ENCODE data around the gene OSER1. TPM values are rescaled to one million over a fixed set of nuclear protein-coding genes. Genes with fewer than 3 reads are reported as not detected.
A peak's percentile ranks its signal among the peaks of the same experiment; 100 is the strongest.

The OSER1 gene
- total RNA-seq, 1 experiment from 2014 or later = 35.7 TPM

- WGBS (ENCODE audit: extremely low coverage, insufficient read length, low lambda C conversion rate) = no CpG with 5 or more reads among the region's 6 CpGs
- DNase-seq = no peak
Observed at GRCh38 chr20:44219791-44220190, 9.2 kb upstream of the OSER1 start.

More at GRCh38 chr20:44219791-44220190, 9.2 kb upstream of the OSER1 start:
- no peak for TF ChIP-seq CTCF (conservative IDR thresholded peaks at IDR 0.05)
- H4K91ac ChIP-seq (ENCODE audit: insufficient read length, low read depth, low read length) = no peak overlapping the region
- no peak overlapping the region for H3K23ac ChIP-seq (ENCODE audit: insufficient read length, low read depth, low read length)
- no peak overlapping the region for H4K5ac ChIP-seq (ENCODE audit: insufficient read length, low read depth, low read length)
- H3T11ph ChIP-seq (ENCODE audit: low read length) = no peak overlapping the region
- no peak overlapping the region for H2AFZ ChIP-seq (ENCODE audit: low read length)
- H3K27ac ChIP-seq (ENCODE audit: insufficient read length, low read depth, low read length) = no peak overlapping the region
- no peak overlapping the region for H3K4me2 ChIP-seq (ENCODE audit: insufficient read depth, insufficient read length, low read length)
- H3K27me3 ChIP-seq (ENCODE audit: insufficient read depth, low read length) = no peaks in the 10 kb centered on the region
- Mint-ChIP-seq H3K9me3 (no peaks in the 10 kb centered on the region), H3K27ac (peak overlapping the region; percentile 1 to 69 (median 42); a peak in 5 of 7 replicates), H3K36me3 (ENCODE audit: insufficient read depth in 1 of 3, low read depth in 3 of 3) (no peaks in the 10 kb centered on the region), H3K4me1 (peaks cover 20 to 28% of the 10 kb centered on the region in 2 experiments), H3K27me3 (ENCODE audit: low read depth) (no peaks in the 10 kb centered on the region), H3K4me3 (peak overlapping the region in 1 of 2 experiments; percentile 6; a peak in 1 of 5 replicates)
- no peak overlapping the region for H2BK15ac ChIP-seq (ENCODE audit: low read depth, low read length)
- no peaks in the 10 kb centered on the region for H3K23me2 ChIP-seq (ENCODE audit: insufficient read length, low read depth, low read length, poor library complexity, severe bottlenecking)
- no peak overlapping the region for H2BK20ac ChIP-seq (ENCODE audit: low read depth, low read length, poor library complexity, severe bottlenecking)
- no peak overlapping the region for H3K56ac ChIP-seq (ENCODE audit: insufficient read length, low read depth, low read length)
- H2BK120ac ChIP-seq (ENCODE audit: low read depth, low read length, poor library complexity, severe bottlenecking) = no peak overlapping the region
- no peak overlapping the region for H3K4ac ChIP-seq (ENCODE audit: low read depth, low read length)
- H2BK5ac ChIP-seq (ENCODE audit: insufficient read length, low read length) = no peak overlapping the region
- no peaks in the 10 kb centered on the region for H4K20me1 ChIP-seq (ENCODE audit: control insufficient read depth, insufficient read depth, insufficient read length)
- no peak overlapping the region for H2AK5ac ChIP-seq (ENCODE audit: insufficient read length, low read length)
- H3K79me1 ChIP-seq (ENCODE audit: insufficient read depth, low read depth, low read length, poor library complexity, severe bottlenecking) = no peaks in the 10 kb centered on the region
- no peaks in the 10 kb centered on the region for H3K9me3 ChIP-seq (ENCODE audit: control insufficient read depth, low read depth, low read length)
- no peak overlapping the region for H3K9ac ChIP-seq (ENCODE audit: extremely low read depth, insufficient read length, low read length)
- no peak overlapping the region for H4K8ac ChIP-seq (replicated peaks; ENCODE audit: insufficient read length, low read depth, low read length)
- no peak overlapping the region for H3K18ac ChIP-seq (ENCODE audit: insufficient read length, low read depth, low read length)
- no peak overlapping the region for H3K14ac ChIP-seq (ENCODE audit: insufficient read depth, low read length)
- H3K79me2 ChIP-seq (ENCODE audit: insufficient read depth, low read length) = no peaks in the 10 kb centered on the region
- no peak overlapping the region for H2BK12ac ChIP-seq (ENCODE audit: insufficient read length, low read depth, low read length)
- H3K4me1 ChIP-seq (ENCODE audit: insufficient read depth, low read length) = no peaks in the 10 kb centered on the region
